ENCODE results near the gene STOX2. TPM values are rescaled to one million over a fixed set of nuclear protein-coding genes. Genes with fewer than 3 reads are reported as not detected.

Gene STOX2
- total RNA-seq, 1 donor from 2014 or later, result 1.9 TPM

- Mint-ChIP-seq H3K27me3 (ENCODE audit: low read depth) (peaks cover under 1% of the 10 kb centered on the region), H3K9me3 (ENCODE audit: low read depth) (no peaks in the 10 kb centered on the region), H3K4me3 (ENCODE audit: unreplicated experiment) (no peak overlapping the region), H3K27ac (ENCODE audit: unreplicated experiment) (no peak overlapping the region), H3K36me3 (ENCODE audit: low read depth) (no peaks in the 10 kb centered on the region), H3K4me1 (ENCODE audit: low read depth) (peaks cover 6% of the 10 kb centered on the region)
- no peak for DNase-seq (ENCODE audit: low spot score)
- TF ChIP-seq, protein P1, sequence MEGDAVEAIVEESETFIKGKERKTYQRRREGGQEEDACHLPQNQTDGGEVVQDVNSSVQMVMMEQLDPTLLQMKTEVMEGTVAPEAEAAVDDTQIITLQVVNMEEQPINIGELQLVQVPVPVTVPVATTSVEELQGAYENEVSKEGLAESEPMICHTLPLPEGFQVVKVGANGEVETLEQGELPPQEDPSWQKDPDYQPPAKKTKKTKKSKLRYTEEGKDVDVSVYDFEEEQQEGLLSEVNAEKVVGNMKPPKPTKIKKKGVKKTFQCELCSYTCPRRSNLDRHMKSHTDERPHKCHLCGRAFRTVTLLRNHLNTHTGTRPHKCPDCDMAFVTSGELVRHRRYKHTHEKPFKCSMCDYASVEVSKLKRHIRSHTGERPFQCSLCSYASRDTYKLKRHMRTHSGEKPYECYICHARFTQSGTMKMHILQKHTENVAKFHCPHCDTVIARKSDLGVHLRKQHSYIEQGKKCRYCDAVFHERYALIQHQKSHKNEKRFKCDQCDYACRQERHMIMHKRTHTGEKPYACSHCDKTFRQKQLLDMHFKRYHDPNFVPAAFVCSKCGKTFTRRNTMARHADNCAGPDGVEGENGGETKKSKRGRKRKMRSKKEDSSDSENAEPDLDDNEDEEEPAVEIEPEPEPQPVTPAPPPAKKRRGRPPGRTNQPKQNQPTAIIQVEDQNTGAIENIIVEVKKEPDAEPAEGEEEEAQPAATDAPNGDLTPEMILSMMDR (IDR thresholded peaks at IDR 0.05), result no peak
These were observed 33.5 kb upstream of the STOX2 start for GRCh38 chr4:183871581-183871980.

DNA sequence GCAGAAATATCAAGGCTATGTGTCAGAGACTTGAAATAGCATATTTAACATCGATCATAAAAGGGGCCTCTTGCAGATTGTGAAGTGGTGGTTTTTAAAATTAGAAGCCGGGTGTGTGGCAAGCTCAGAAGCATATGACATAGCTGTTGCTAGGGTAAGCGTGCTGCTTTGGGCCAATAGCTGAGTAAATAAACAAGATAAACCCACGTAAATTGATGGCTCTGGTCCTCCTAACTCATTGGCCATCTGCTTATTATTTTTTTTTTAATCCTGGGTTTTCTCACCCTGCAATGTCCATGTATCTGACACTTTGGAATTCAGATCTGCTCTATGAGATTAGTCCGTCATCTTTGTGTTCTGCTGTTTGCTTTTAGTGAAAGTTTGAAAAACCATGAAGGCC, 32.6 kb upstream of the STOX2 start:
- no peak for DNase-seq (ENCODE audit: low spot score)
- peaks cover 6% of the 10 kb centered on the region for H3K4me1 Mint-ChIP-seq (ENCODE audit: low read depth)
- H3K36me3 Mint-ChIP-seq (ENCODE audit: low read depth), result no peaks in the 10 kb centered on the region
- no peak overlapping the region for H3K4me3 Mint-ChIP-seq (ENCODE audit: unreplicated experiment)
- H3K27me3 Mint-ChIP-seq (ENCODE audit: low read depth), result no peaks in the 10 kb centered on the region
- TF ChIP-seq, protein P1 (IDR thresholded peaks at IDR 0.05), result no peak
- H3K27ac Mint-ChIP-seq (ENCODE audit: unreplicated experiment), result no peak overlapping the region
- H3K9me3 Mint-ChIP-seq (ENCODE audit: low read depth), result no peaks in the 10 kb centered on the region

DNA sequence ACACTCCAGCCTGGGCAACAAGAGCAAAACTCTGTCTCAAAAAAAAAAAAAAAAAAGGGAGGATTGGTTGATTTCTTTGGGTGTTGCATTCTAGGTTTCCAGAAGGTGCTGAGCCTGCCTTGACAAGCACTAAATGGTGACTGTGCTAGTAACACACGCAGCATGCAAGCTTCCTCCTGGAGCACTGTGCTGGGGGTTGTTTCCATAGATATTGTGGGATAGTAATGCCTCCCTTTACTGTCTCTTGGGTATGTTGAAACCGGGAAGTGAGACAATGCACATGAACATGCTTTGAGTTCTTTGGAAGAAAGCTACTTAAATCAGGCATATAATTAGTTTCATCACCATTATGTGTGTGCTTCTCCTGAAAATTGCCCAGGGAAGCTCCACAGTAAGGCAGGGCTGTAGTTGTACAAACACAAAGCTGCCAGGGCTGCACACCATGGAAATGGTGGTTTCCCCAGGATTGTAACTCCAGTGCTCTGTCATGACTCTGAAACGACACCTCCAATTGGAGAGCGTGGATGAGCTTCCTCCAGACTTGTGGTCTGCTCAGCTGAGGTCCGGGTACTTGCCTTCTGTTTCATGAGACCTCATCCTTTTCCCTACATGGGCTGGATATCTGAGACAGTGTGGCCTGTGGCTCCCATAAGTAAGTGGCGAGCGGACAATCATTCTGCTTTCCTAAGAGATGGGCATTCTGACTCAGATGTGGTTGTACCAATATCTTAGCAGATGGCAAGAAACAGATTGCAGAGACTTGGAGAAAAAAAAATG, 31.5 kb upstream of the STOX2 start:
- no peak overlapping the region for H3K4me3 Mint-ChIP-seq (ENCODE audit: unreplicated experiment)
- TF ChIP-seq, protein P1 (IDR thresholded peaks at IDR 0.05), result no peak
- DNase-seq (ENCODE audit: low spot score), result no peak
- H3K4me1 Mint-ChIP-seq (ENCODE audit: low read depth), result peaks cover 6% of the 10 kb centered on the region
- H3K27ac Mint-ChIP-seq (ENCODE audit: unreplicated experiment), result no peak overlapping the region
- no peaks in the 10 kb centered on the region for H3K36me3 Mint-ChIP-seq (ENCODE audit: low read depth)
- H3K9me3 Mint-ChIP-seq (ENCODE audit: low read depth), result no peaks in the 10 kb centered on the region
- H3K27me3 Mint-ChIP-seq (ENCODE audit: low read depth), result no peaks in the 10 kb centered on the region

GRCh38 chr4:183875251-183875825, 29.8 kb upstream of the STOX2 start:
- Mint-ChIP-seq H3K4me3 (ENCODE audit: unreplicated experiment) (no peak overlapping the region), H3K9me3 (ENCODE audit: low read depth) (no peaks in the 10 kb centered on the region), H3K4me1 (ENCODE audit: low read depth) (peaks cover 6% of the 10 kb centered on the region), H3K27me3 (ENCODE audit: low read depth) (no peaks in the 10 kb centered on the region), H3K36me3 (ENCODE audit: low read depth) (no peaks in the 10 kb centered on the region), H3K27ac (ENCODE audit: unreplicated experiment) (no peak overlapping the region)
- no peak for DNase-seq (ENCODE audit: low spot score)
- TF ChIP-seq, protein P1 (IDR thresholded peaks at IDR 0.05), result no peak

DNA sequence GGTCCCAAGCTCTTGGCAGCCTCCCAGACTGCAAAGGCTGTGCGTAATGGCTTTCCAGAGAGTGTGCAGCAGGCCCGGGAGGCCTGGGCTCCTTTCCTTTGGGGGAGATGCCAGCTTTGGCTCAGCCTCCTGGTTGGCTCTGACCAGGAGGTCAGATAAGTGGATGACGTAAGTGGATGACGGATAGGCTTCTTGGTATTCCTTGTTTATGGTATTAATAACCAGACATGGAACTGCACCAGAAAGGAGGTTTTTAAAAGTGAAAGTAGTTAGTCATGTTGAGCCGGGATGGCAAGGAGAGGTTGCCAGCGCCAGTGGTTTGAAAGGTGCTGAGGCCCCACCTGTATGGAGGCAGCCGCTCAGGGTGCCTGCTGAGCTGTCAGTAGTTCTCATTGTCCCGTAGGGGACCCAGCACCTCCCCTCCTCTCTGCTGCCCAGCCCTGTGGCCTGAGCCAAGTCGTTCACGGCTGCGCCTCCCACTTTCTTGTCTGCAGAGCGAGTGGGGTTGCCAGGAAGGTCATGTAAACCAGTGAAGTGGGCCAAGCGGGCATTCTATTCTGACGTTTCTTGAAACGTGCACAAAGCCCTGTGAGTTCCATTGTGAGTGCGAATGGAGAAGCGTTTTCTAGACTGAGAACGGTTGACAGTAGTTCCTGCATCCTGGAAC, 28.7 kb upstream of the STOX2 start:
- TF ChIP-seq, protein P1 (IDR thresholded peaks at IDR 0.05), result no peak
- DNase-seq (ENCODE audit: low spot score), result no peak

More for the DNA sequence above, 28.7 kb upstream of the STOX2 start:
- no peak overlapping the region for H3K27ac Mint-ChIP-seq (ENCODE audit: unreplicated experiment)
- no peaks in the 10 kb centered on the region for H3K36me3 Mint-ChIP-seq (ENCODE audit: low read depth)
- no peak overlapping the region for H3K4me3 Mint-ChIP-seq (ENCODE audit: unreplicated experiment)
- H3K27me3 Mint-ChIP-seq (ENCODE audit: low read depth), result peaks cover 6% of the 10 kb centered on the region
- H3K9me3 Mint-ChIP-seq (ENCODE audit: low read depth), result no peaks in the 10 kb centered on the region
- peaks cover 6% of the 10 kb centered on the region for H3K4me1 Mint-ChIP-seq (ENCODE audit: low read depth)
